ENCODE results near the gene SCAF4. TPM values are rescaled to one million over a fixed set of nuclear protein-coding genes. Genes with fewer than 3 reads are reported as not detected.

Gene SCAF4
- total RNA-seq, 1 experiment from 2014 or later, result 41.9 TPM

DNA sequence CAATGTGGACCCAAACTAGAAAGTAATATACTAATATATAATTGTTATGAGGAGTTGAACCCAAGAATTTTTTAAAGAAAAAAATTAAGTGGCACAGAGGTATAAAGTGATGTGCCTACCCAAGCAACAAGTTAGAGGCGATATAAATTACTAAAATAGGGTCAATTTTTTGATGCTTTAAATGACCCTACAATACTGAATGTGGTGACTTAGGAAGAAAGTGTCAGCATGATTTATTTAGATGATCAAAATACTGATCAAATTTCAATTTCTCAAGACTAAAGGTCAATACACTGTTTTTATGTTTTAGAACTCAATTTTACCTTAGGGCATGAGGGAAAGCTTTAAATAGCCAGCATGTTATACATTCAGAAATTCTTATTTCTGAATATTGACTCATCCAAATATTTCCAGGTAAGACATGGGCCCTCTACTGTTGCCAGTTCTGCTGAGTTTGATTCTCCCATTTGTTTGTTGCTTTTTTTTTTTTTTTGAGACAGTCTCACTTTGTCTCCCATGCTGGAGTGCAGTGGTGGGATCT lies 20.1 kb downstream of the SCAF4 start:
- BruUV-seq (replicated peaks), result no TSS peak
- no peak for DNase-seq (ENCODE audit: unreplicated experiment)
- Mint-ChIP-seq H3K4me3 (ENCODE audit: unreplicated experiment) (no peak overlapping the region), H3K36me3 (ENCODE audit: insufficient read depth, unreplicated experiment) (no peaks in the 10 kb centered on the region), H3K4me1 (ENCODE audit: insufficient read depth, unreplicated experiment) (peaks cover 38% of the 10 kb centered on the region), H3K9me3 (ENCODE audit: unreplicated experiment) (no peaks in the 10 kb centered on the region), H3K27me3 (ENCODE audit: insufficient read depth, unreplicated experiment) (no peaks in the 10 kb centered on the region), H3K27ac (ENCODE audit: low read depth, unreplicated experiment) (no peak overlapping the region)
- ChIA-PET POLR2A (interaction anchor here (2.1 kb wide), 1 partner anchor 19 kb away, joined by 6 read pairs; no protein-coding TSS in a partner anchor), CTCF (no interaction called here)
- no peak for TF ChIP-seq CTCF (IDR thresholded peaks at IDR 0.05; ENCODE audit: unreplicated experiment)
- intact Hi-C loops (cut with micrococcal nuclease), result no loop called here

DNA sequence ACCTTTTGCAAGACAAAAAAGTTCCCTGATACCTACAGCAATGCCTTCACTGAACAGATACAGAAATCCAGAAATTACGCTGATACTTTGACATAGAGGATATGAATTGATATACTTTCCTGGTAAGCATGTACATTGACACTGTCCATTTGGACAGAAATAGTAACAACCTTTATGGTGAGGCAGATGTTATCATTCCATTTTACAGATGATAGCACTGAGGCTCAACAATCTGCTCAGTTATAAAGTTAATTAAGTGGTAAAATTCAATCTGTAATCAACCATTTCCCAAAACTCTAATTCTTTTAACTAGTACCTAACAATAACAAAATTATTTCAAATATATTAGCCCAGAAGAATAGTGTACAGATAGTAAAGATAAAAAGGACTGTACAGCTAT lies 20.6 kb downstream of the SCAF4 start:
- H3K4me3 Mint-ChIP-seq (ENCODE audit: unreplicated experiment), result no peak overlapping the region
- no peak overlapping the region for H3K27ac Mint-ChIP-seq (ENCODE audit: low read depth, unreplicated experiment)
- H3K4me1 Mint-ChIP-seq (ENCODE audit: insufficient read depth, unreplicated experiment), result peaks cover 42% of the 10 kb centered on the region
- H3K27me3 Mint-ChIP-seq (ENCODE audit: insufficient read depth, unreplicated experiment), result no peaks in the 10 kb centered on the region
- POLR2A ChIA-PET, result interaction anchor here (2.1 kb wide), 1 partner anchor 20 kb away, joined by 6 read pairs; no protein-coding TSS in a partner anchor
- H3K9me3 Mint-ChIP-seq (ENCODE audit: unreplicated experiment), result no peaks in the 10 kb centered on the region
- no peak for DNase-seq (ENCODE audit: unreplicated experiment)
- peaks cover 2% of the 10 kb centered on the region for H3K36me3 Mint-ChIP-seq (ENCODE audit: insufficient read depth, unreplicated experiment)
- CTCF ChIA-PET, result interaction anchor here (0.6 to 0.7 kb wide), 2 partner anchors 244 to 1809 kb away, joined by 3 to 5 read pairs; no protein-coding TSS in a partner anchor
- BruUV-seq (replicated peaks), result no TSS peak
- intact Hi-C loops (cut with micrococcal nuclease), result no loop called here
- TF ChIP-seq CTCF (IDR thresholded peaks at IDR 0.05; ENCODE audit: unreplicated experiment), result no peak

GRCh38 chr21:31710586-31710985 lies 21.3 kb downstream of the SCAF4 start:
- peak overlapping the region; percentile 18 for H3K27ac Mint-ChIP-seq (ENCODE audit: low read depth, unreplicated experiment)
- no peak for TF ChIP-seq CTCF (IDR thresholded peaks at IDR 0.05; ENCODE audit: unreplicated experiment)
- ChIA-PET CTCF (interaction anchor here (0.6 to 0.7 kb wide), 2 partner anchors 244 to 1810 kb away, joined by 3 to 5 read pairs; no protein-coding TSS in a partner anchor), POLR2A (interaction anchor here (2.1 kb wide), 1 partner anchor 21 kb away, joined by 6 read pairs; no protein-coding TSS in a partner anchor)
- intact Hi-C loops (cut with micrococcal nuclease), result no loop called here
- no peak overlapping the region for H3K4me3 Mint-ChIP-seq (ENCODE audit: unreplicated experiment)
- H3K9me3 Mint-ChIP-seq (ENCODE audit: unreplicated experiment), result no peaks in the 10 kb centered on the region
- no TSS peak for BruUV-seq (replicated peaks)
- peak; percentile 30 for DNase-seq (ENCODE audit: unreplicated experiment)
- H3K36me3 Mint-ChIP-seq (ENCODE audit: insufficient read depth, unreplicated experiment), result peaks cover 6% of the 10 kb centered on the region
- H3K27me3 Mint-ChIP-seq (ENCODE audit: insufficient read depth, unreplicated experiment), result no peaks in the 10 kb centered on the region
- H3K4me1 Mint-ChIP-seq (ENCODE audit: insufficient read depth, unreplicated experiment), result peaks cover 43% of the 10 kb centered on the region

DNA sequence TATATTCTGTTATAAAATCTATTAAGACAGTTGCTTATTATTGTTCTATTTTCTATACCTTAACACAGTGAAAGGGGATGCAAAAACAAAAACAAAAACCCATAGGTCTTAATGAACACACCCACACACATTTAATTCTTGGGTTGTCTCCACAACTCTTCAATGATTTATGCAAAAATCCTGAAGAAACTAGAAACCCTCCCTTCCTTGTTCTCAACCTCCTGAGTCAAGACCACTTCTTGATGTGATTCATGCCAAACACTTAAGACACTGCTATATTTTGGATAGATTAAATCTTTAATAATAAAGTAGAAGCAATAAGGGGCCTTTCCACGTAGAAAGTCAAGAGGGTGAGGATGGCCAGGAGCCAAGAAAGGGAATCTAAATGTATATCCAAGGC lies 23.4 kb downstream of the SCAF4 start:
- peaks cover 14% of the 10 kb centered on the region for H3K36me3 Mint-ChIP-seq (ENCODE audit: insufficient read depth, unreplicated experiment)
- peak overlapping the region; percentile 63 for H3K27ac Mint-ChIP-seq (ENCODE audit: low read depth, unreplicated experiment)
- H3K4me3 Mint-ChIP-seq (ENCODE audit: unreplicated experiment), result no peak overlapping the region
- intact Hi-C loops (cut with micrococcal nuclease), result no loop called here
- CTCF ChIA-PET, result no interaction called here
- no peaks in the 10 kb centered on the region for H3K27me3 Mint-ChIP-seq (ENCODE audit: insufficient read depth, unreplicated experiment)
- no peaks in the 10 kb centered on the region for H3K9me3 Mint-ChIP-seq (ENCODE audit: unreplicated experiment)
- POLR2A ChIA-PET, result no interaction called here
- peaks cover 30% of the 10 kb centered on the region for H3K4me1 Mint-ChIP-seq (ENCODE audit: insufficient read depth, unreplicated experiment)
- BruUV-seq (replicated peaks), result no TSS peak
- DNase-seq (ENCODE audit: unreplicated experiment), result no peak
- no peak for TF ChIP-seq CTCF (IDR thresholded peaks at IDR 0.05; ENCODE audit: unreplicated experiment)
